ENCODE data around the gene LRRC47.

DNA sequence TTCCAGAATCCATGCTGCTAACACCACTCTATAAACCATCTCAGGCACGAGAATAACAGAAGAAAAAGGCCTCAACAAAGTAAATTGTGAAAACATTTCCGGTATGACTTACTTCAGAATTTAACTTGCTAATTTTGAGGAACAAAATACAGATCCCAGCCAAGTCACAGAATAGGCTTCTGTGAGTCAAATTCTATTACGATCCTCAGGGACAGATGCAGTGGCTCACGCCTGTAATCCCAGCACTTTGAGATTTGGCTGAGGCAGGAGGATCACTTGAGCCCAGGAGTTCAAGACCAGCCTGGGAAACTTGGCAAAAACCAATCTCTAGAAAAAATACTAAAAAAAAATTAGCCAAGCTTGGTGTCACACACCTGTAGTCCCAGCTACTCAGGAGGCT is 52.9 kb downstream of the LRRC47 start:
- TF ChIP-seq CTCF (IDR thresholded peaks at IDR 0.05; ENCODE audit: low read depth, low read length) (no peak), POLR2A (IDR thresholded peaks at IDR 0.05; ENCODE audit: extremely low read depth, insufficient read length) (no peak), MAX (IDR thresholded peaks at IDR 0.05; ENCODE audit: low read depth, low read length) (no peak)

Measured in NB4 (cell line).